OCI-LY3 (cell line): ENCODE data around the gene CYP17A1.

Experiments used
- H2AFZ ChIP-seq: fragments of 200-600, 300-600 bp; shearing (Covaris generic); 2 replicates; pipeline ENCODE4 v1.6.0; 2014; ENCODE audit warnings: antibody characterized with exemption, low read depth, low read length
- H3K27ac ChIP-seq: fragments of 200-600, 300-600 bp; sonication (generic); 2 replicates; pipeline ENCODE4 v1.5.1; 2014; ENCODE audit warnings: mild to moderate bottlenecking, low read length, moderate library complexity, mixed read lengths
- H3K27me3 ChIP-seq: fragments of 200-600, 300-600 bp; sonication (generic); 2 replicates; pipeline ENCODE4 v1.6.1; 2014; ENCODE audit warnings: low read depth, low read length, mixed read lengths
- H3K36me3 ChIP-seq: fragments of 200-600, 300-600 bp; sonication (generic); replicated peaks from 2 replicates; pipeline ENCODE3; 2014; ENCODE audit warnings: low read depth, low read length, mixed read lengths
- H3K4me1 ChIP-seq: fragments of 300-600, 200-600 bp; sonication (generic); 2 replicates; pipeline ENCODE4 v1.6.1; 2014; ENCODE audit warnings: low read length, mixed read lengths
- H3K4me2 ChIP-seq: fragments of 200-600, 300-600 bp; sonication (generic); 2 replicates; pipeline ENCODE4 v1.6.1; 2014; ENCODE audit warnings: low read length, mixed read lengths
- H3K4me3 ChIP-seq: fragments of 300-600, 200-600 bp; sonication (generic); 2 replicates; pipeline ENCODE4 v1.5.1; 2014; ENCODE audit warnings: antibody characterized with exemption, mild to moderate bottlenecking, low read length, moderate library complexity
- H3K79me2 ChIP-seq: fragments of 300-600, 200-600 bp; shearing (Covaris generic); 2 replicates; pipeline ENCODE4 v1.6.1; 2014; ENCODE audit warnings: mild to moderate bottlenecking, low read length, mixed read lengths
- H3K9ac ChIP-seq: fragments of 300-600, 200-600 bp; shearing (Covaris generic); 2 replicates; pipeline ENCODE4 v1.6.0; 2014; ENCODE audit warnings: mild to moderate bottlenecking, low read length, moderate library complexity
- H3K9me3 ChIP-seq: fragments of 200-600, 300-600 bp; shearing (Covaris generic); 2 replicates; pipeline ENCODE4 v1.6.1; 2014; ENCODE audit warnings: low read length, mixed read lengths; ENCODE audit not compliant: insufficient read depth
- H4K20me1 ChIP-seq: fragments of 200-600, 300-600 bp; sonication (generic); 2 replicates; pipeline ENCODE4 v1.6.1; 2016; ENCODE audit warnings: low read length, mixed read lengths; ENCODE audit not compliant: insufficient read depth
- CTCF ChIP-seq: fragments of 200-600, 300-600 bp; sonication (generic); IDR thresholded peaks from 2 replicates; pipeline ENCODE4 v1.5.1; 2014; ENCODE audit warnings: antibody characterized with exemption, low read length, low read depth
- EZH2phosphoT487 ChIP-seq: fragments of 200-600 bp; shearing (Covaris generic); IDR thresholded peaks from 2 replicates; pipeline ENCODE4 v1.6.1; 2018; ENCODE audit warnings: antibody characterized with exemption, mixed run types, low read depth

CYP17A1 gene

GRCh38 chr10:102804382-102805055 is 32.7 kb downstream of the CYP17A1 start:
- no peak overlapping the region for H3K9ac ChIP-seq
- H3K79me2 ChIP-seq = no peaks in the 10 kb centered on the region
- H3K4me3 ChIP-seq = no peak overlapping the region
- no peaks in the 10 kb centered on the region for H3K36me3 ChIP-seq
- H3K27ac ChIP-seq = no peak overlapping the region
- H3K27me3 ChIP-seq = no peaks in the 10 kb centered on the region
- H3K4me1 ChIP-seq = peaks cover 16% of the 10 kb centered on the region
- H4K20me1 ChIP-seq = no peaks in the 10 kb centered on the region
- no peak overlapping the region for H3K4me2 ChIP-seq
- no peaks in the 10 kb centered on the region for H3K9me3 ChIP-seq
- TF ChIP-seq CTCF = no peak
- TF ChIP-seq EZH2phosphoT487 = no peak
- H2AFZ ChIP-seq = no peak overlapping the region

DNA sequence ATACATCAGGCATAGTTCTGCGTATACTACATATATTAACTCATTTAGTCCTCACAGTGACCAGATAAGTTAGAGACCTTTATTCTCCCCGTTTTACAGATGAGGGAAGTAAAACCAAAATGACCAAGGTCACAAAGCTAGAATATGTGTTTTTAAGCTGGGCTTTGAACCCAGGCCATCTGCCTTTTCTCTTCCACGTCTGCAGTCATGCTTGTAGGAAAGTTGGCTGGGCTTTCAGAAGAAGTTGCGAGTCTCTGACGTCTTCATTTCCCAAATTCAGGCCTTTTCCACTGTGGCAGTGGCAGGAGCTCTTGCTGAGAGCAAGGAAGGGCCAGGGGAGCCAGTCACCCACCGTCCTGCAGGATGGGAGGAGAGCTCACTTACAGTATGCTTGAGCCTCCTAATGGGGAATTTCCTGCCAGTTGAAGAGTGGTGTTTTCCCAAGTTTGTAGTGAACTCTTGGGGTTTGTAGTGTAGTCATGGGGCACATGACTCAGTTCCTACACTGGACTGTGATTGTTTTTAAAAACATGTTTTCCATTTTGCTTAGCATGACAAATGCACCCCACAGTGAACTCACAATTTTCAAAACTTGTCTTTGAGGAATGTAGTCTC is 34.2 kb downstream of the CYP17A1 start:
- Histone ChIP-seq H3K4me2 (no peak overlapping the region), H3K79me2 (no peaks in the 10 kb centered on the region), H3K27ac (no peak overlapping the region), H3K4me1 (peaks cover 16% of the 10 kb centered on the region), H3K36me3 (no peaks in the 10 kb centered on the region), H2AFZ (no peak overlapping the region), H3K4me3 (no peak overlapping the region), H3K9ac (no peak overlapping the region), H4K20me1 (no peaks in the 10 kb centered on the region), H3K27me3 (no peaks in the 10 kb centered on the region), H3K9me3 (no peaks in the 10 kb centered on the region)
- no peak for TF ChIP-seq EZH2phosphoT487
- TF ChIP-seq CTCF = no peak

GRCh38 chr10:102801978-102802377 is 35.2 kb downstream of the CYP17A1 start:
- Histone ChIP-seq H3K36me3 (no peaks in the 10 kb centered on the region), H3K4me3 (no peak overlapping the region), H3K27me3 (no peaks in the 10 kb centered on the region), H3K4me2 (no peak overlapping the region), H3K27ac (no peak overlapping the region), H2AFZ (no peak overlapping the region), H3K9ac (no peak overlapping the region), H3K9me3 (no peaks in the 10 kb centered on the region), H4K20me1 (no peaks in the 10 kb centered on the region), H3K79me2 (no peaks in the 10 kb centered on the region), H3K4me1 (peaks cover 18% of the 10 kb centered on the region)
- TF ChIP-seq CTCF (no peak), EZH2phosphoT487 (no peak)

- no peak overlapping the region for H3K9ac ChIP-seq
- H3K4me2 ChIP-seq = no peak overlapping the region
- H3K9me3 ChIP-seq = no peaks in the 10 kb centered on the region
- no peaks in the 10 kb centered on the region for H3K27me3 ChIP-seq
- TF ChIP-seq EZH2phosphoT487 (no peak), CTCF (no peak)
- H3K4me3 ChIP-seq = no peak overlapping the region
- peaks cover 23% of the 10 kb centered on the region for H3K4me1 ChIP-seq
- H4K20me1 ChIP-seq = no peaks in the 10 kb centered on the region
- H3K27ac ChIP-seq = no peak overlapping the region
- H2AFZ ChIP-seq = no peak overlapping the region
- H3K36me3 ChIP-seq = no peaks in the 10 kb centered on the region
- no peaks in the 10 kb centered on the region for H3K79me2 ChIP-seq
These were observed 35.7 kb downstream of the CYP17A1 start for GRCh38 chr10:102801496-102801895.
